ENCODE results near the gene SCGB1D4.

DNA sequence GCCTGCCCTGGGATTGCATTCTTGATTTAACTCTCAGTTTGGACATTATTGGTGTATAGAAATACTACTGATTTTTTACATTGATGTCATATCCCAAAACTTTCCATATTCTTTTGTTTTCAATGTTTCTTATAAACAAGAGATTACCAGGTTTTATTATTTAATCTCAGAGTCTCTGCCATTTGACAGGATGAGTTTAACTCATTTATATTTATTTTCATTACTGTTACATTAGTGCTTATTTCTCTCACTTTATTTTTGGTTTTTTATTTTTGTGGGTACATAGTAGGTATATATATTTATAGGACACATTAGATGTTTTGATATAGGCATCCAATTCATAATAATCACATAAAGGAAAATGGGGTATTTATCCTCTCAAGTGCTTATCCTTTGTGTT lies 9.1 kb upstream of the SCGB1D4 start:
- no peak for TF ChIP-seq POLR2A (IDR thresholded peaks at IDR 0.05)
- TF ChIP-seq CTCF (IDR thresholded peaks at IDR 0.05): no peak
